GM12892 (cell line): ENCODE data around the gene RAD54L.

Source experiments
- POLR2A ChIP-seq: IDR thresholded peaks from 2 replicates; pipeline ENCODE4 v1.6.1; 2011; ENCODE audit warnings: low read depth, low read length, control low read depth
- POLR2AphosphoS5 ChIP-seq: IDR thresholded peaks from 2 replicates; pipeline ENCODE4 v1.6.1; 2011; ENCODE audit warnings: low read depth, low read length, control low read depth
- TAF1 ChIP-seq: IDR thresholded peaks from 2 replicates; pipeline ENCODE4 v1.6.1; 2011; ENCODE audit warnings: low read depth, mild to moderate bottlenecking, control low read depth, low read length, borderline replicate concordance

- TF ChIP-seq POLR2A (no peak), TAF1 (no peak), POLR2AphosphoS5 (no peak)
Observed at GRCh38 chr1:46289134-46289494, 41.6 kb downstream of the RAD54L start.
